OCI-LY3 (cell line): Measurements from ENCODE around the gene CGN.

Source experiments
- H2AFZ ChIP-seq: fragments of 200-600, 300-600 bp; shearing (Covaris generic); 2 replicates; pipeline ENCODE4 v1.6.0; 2014; ENCODE audit warnings: antibody characterized with exemption, low read depth, low read length
- H3K27ac ChIP-seq: fragments of 200-600, 300-600 bp; sonication (generic); 2 replicates; pipeline ENCODE4 v1.5.1; 2014; ENCODE audit warnings: mild to moderate bottlenecking, low read length, moderate library complexity, mixed read lengths
- H3K27me3 ChIP-seq: fragments of 200-600, 300-600 bp; sonication (generic); 2 replicates; pipeline ENCODE4 v1.6.1; 2014; ENCODE audit warnings: low read depth, low read length, mixed read lengths
- H3K36me3 ChIP-seq: fragments of 200-600, 300-600 bp; sonication (generic); replicated peaks from 2 replicates; pipeline ENCODE3; 2014; ENCODE audit warnings: low read depth, low read length, mixed read lengths
- H3K4me1 ChIP-seq: fragments of 300-600, 200-600 bp; sonication (generic); 2 replicates; pipeline ENCODE4 v1.6.1; 2014; ENCODE audit warnings: low read length, mixed read lengths
- H3K4me2 ChIP-seq: fragments of 200-600, 300-600 bp; sonication (generic); 2 replicates; pipeline ENCODE4 v1.6.1; 2014; ENCODE audit warnings: low read length, mixed read lengths
- H3K4me3 ChIP-seq: fragments of 300-600, 200-600 bp; sonication (generic); 2 replicates; pipeline ENCODE4 v1.5.1; 2014; ENCODE audit warnings: antibody characterized with exemption, mild to moderate bottlenecking, low read length, moderate library complexity
- H3K79me2 ChIP-seq: fragments of 300-600, 200-600 bp; shearing (Covaris generic); 2 replicates; pipeline ENCODE4 v1.6.1; 2014; ENCODE audit warnings: mild to moderate bottlenecking, low read length, mixed read lengths
- H3K9ac ChIP-seq: fragments of 300-600, 200-600 bp; shearing (Covaris generic); 2 replicates; pipeline ENCODE4 v1.6.0; 2014; ENCODE audit warnings: mild to moderate bottlenecking, low read length, moderate library complexity
- H3K9me3 ChIP-seq: fragments of 200-600, 300-600 bp; shearing (Covaris generic); 2 replicates; pipeline ENCODE4 v1.6.1; 2014; ENCODE audit warnings: low read length, mixed read lengths; ENCODE audit not compliant: insufficient read depth
- H4K20me1 ChIP-seq: fragments of 200-600, 300-600 bp; sonication (generic); 2 replicates; pipeline ENCODE4 v1.6.1; 2016; ENCODE audit warnings: low read length, mixed read lengths; ENCODE audit not compliant: insufficient read depth
- EZH2phosphoT487 ChIP-seq: fragments of 200-600 bp; shearing (Covaris generic); IDR thresholded peaks from 2 replicates; pipeline ENCODE4 v1.6.1; 2018; ENCODE audit warnings: antibody characterized with exemption, mixed run types, low read depth
- TF ChIP-seq, protein P1 (sequence below): fragments of 200-600, 300-600 bp; sonication (generic); IDR thresholded peaks from 2 replicates; pipeline ENCODE4 v1.5.1; 2014; ENCODE audit warnings: antibody characterized with exemption, low read length, low read depth

The CGN gene, protein sequence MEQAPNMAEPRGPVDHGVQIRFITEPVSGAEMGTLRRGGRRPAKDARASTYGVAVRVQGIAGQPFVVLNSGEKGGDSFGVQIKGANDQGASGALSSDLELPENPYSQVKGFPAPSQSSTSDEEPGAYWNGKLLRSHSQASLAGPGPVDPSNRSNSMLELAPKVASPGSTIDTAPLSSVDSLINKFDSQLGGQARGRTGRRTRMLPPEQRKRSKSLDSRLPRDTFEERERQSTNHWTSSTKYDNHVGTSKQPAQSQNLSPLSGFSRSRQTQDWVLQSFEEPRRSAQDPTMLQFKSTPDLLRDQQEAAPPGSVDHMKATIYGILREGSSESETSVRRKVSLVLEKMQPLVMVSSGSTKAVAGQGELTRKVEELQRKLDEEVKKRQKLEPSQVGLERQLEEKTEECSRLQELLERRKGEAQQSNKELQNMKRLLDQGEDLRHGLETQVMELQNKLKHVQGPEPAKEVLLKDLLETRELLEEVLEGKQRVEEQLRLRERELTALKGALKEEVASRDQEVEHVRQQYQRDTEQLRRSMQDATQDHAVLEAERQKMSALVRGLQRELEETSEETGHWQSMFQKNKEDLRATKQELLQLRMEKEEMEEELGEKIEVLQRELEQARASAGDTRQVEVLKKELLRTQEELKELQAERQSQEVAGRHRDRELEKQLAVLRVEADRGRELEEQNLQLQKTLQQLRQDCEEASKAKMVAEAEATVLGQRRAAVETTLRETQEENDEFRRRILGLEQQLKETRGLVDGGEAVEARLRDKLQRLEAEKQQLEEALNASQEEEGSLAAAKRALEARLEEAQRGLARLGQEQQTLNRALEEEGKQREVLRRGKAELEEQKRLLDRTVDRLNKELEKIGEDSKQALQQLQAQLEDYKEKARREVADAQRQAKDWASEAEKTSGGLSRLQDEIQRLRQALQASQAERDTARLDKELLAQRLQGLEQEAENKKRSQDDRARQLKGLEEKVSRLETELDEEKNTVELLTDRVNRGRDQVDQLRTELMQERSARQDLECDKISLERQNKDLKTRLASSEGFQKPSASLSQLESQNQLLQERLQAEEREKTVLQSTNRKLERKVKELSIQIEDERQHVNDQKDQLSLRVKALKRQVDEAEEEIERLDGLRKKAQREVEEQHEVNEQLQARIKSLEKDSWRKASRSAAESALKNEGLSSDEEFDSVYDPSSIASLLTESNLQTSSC

GRCh38 chr1:151510957-151511635, at the start of gene CGN:
Gene CGN (plus strand): TSS chr1:151511387. CDS start chr1:151518520, 7,133 bp downstream.
- Histone ChIP-seq H4K20me1 (no peaks in the 10 kb centered on the region), H3K9ac (peak within 1 kb of the TSS; percentile 72), H3K36me3 (no peaks in the 10 kb centered on the region), H3K27ac (no peak within 1 kb of the TSS), H3K4me2 (peak within 1 kb of the TSS; percentile 98), H3K79me2 (no peaks in the 10 kb centered on the region), H3K9me3 (no peaks in the 10 kb centered on the region), H3K4me1 (peaks cover 24% of the 10 kb centered on the region), H3K4me3 (peak within 1 kb of the TSS; percentile 81), H3K27me3 (peaks cover 15% of the 10 kb centered on the region), H2AFZ (peak within 1 kb of the TSS; percentile 90)
- TF ChIP-seq EZH2phosphoT487: no peak
- TF ChIP-seq, protein P1, sequence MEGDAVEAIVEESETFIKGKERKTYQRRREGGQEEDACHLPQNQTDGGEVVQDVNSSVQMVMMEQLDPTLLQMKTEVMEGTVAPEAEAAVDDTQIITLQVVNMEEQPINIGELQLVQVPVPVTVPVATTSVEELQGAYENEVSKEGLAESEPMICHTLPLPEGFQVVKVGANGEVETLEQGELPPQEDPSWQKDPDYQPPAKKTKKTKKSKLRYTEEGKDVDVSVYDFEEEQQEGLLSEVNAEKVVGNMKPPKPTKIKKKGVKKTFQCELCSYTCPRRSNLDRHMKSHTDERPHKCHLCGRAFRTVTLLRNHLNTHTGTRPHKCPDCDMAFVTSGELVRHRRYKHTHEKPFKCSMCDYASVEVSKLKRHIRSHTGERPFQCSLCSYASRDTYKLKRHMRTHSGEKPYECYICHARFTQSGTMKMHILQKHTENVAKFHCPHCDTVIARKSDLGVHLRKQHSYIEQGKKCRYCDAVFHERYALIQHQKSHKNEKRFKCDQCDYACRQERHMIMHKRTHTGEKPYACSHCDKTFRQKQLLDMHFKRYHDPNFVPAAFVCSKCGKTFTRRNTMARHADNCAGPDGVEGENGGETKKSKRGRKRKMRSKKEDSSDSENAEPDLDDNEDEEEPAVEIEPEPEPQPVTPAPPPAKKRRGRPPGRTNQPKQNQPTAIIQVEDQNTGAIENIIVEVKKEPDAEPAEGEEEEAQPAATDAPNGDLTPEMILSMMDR: no peak

DNA sequence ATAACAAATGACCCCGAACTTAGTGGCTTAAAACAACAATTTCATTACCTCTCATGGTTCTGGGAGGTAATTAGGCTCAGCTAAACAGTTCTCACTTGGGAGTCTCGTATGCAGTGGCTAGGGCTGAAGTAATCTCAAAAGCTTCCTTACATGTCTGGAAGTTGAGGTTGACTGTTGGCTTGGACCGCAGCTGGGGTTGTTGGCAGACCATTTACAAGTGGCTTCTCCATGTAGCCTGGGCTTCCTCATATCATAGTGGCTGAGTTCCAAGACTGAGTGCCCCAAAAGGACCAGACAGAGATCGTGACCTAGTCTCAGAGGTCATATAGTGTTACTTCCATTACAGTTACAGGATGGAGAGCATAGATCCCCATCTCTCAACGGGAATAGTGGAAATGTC, 49.5 kb upstream of the CGN start:
- Histone ChIP-seq H3K9ac (no peak overlapping the region), H2AFZ (no peak overlapping the region)
- TF ChIP-seq, protein P1: no peak
- no peak for TF ChIP-seq EZH2phosphoT487

DNA sequence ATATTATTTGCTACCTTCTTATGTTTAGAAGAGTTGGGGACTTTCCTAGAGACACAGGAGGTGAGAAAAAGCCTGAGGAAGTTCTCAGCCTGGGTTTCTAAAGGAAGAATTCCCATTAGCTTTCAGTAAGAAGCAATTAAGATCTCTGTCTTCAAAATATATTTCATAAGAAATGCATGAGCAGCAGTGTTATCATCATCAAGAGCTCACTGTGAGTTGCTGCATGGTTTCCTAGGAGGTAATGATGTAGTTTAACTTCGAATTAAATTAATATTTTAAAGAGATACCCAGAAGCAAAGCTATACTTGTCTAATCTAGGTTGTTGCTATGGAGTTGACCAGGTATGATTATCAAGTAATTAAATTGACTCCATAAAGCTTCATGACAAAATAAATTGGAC, 46.2 kb upstream of the CGN start:
- no peak overlapping the region for H3K27ac ChIP-seq
- H3K4me3 ChIP-seq: no peak overlapping the region
- no peak overlapping the region for H3K4me2 ChIP-seq
- H3K9me3 ChIP-seq: no peaks in the 10 kb centered on the region
- no peak overlapping the region for H3K9ac ChIP-seq
- H3K4me1 ChIP-seq: peaks cover under 1% of the 10 kb centered on the region
- TF ChIP-seq, protein P1: no peak
- TF ChIP-seq EZH2phosphoT487: no peak
- H3K36me3 ChIP-seq: no peaks in the 10 kb centered on the region
- no peak overlapping the region for H2AFZ ChIP-seq
- no peaks in the 10 kb centered on the region for H3K79me2 ChIP-seq
- no peaks in the 10 kb centered on the region for H4K20me1 ChIP-seq
- H3K27me3 ChIP-seq: peaks cover 4% of the 10 kb centered on the region

More for the DNA sequence above, 49.5 kb upstream of the CGN start:
- Histone ChIP-seq H3K9me3 (no peaks in the 10 kb centered on the region), H3K4me3 (no peak overlapping the region), H3K79me2 (peaks cover 17% of the 10 kb centered on the region), H4K20me1 (peaks cover 16% of the 10 kb centered on the region), H3K4me1 (peaks cover 13% of the 10 kb centered on the region), H3K27ac (no peak overlapping the region), H3K27me3 (peaks cover 4% of the 10 kb centered on the region), H3K4me2 (no peak overlapping the region), H3K36me3 (no peaks in the 10 kb centered on the region)
